Suprapubic skin (tissue), 4 donors: ENCODE measurements around the gene IL27RA.

ENCODE experiments used
- CTCF ChIP-seq, 2 donors: fragments of 200-600 bp in 1 of 2; fragments of 450-650 bp in 1 of 2; sonication (generic) in 1 of 2; IDR thresholded peaks; one replicate each; pipeline ENCODE4 v1.5.1; 2016 to 2019; ENCODE audit warnings: antibody characterized with exemption in 2 of 2, mild to moderate bottlenecking in 1 of 2, moderate library complexity in 1 of 2
- EP300 ChIP-seq: sonication (generic); formaldehyde crosslinking; IDR thresholded peaks from one replicate; pipeline ENCODE4 v1.6.1; 2017; ENCODE audit warnings: antibody characterized with exemption
- POLR2A ChIP-seq, 2 donors: fragments of 450-650 bp; IDR thresholded peaks; one replicate each; pipeline ENCODE4 v1.6.1; 2017; ENCODE audit warnings: antibody characterized with exemption in 2 of 2, mild to moderate bottlenecking in 2 of 2, moderate library complexity in 2 of 2
- POLR2AphosphoS5 ChIP-seq, 3 donors: sonication (generic); formaldehyde crosslinking; IDR thresholded peaks; one replicate each; pipeline ENCODE4 v1.6.1; 2017; ENCODE audit warnings: antibody characterized with exemption in 3 of 3

- TF ChIP-seq CTCF (IDR thresholded peaks at IDR 0.05) (no peak), POLR2A (IDR thresholded peaks at IDR 0.05) (no peak), EP300 (no peak), POLR2AphosphoS5 (IDR thresholded peaks at IDR 0.05) (no peak)
These were observed 3.6 kb upstream of the IL27RA start, which contains the start of gene RLN3 for GRCh38 chr19:14027856-14028450.
